ENCODE data around the gene HAGHL. TPM values are rescaled to one million over a fixed set of nuclear protein-coding genes. Genes with fewer than 3 reads are reported as not detected.

HAGHL gene
- total and polyA plus RNA-seq, 2 donors (not counting 3 experiments of a cell fraction or from before 2014, with no cell fraction given) = 6.3 to 6.8 TPM

DNA sequence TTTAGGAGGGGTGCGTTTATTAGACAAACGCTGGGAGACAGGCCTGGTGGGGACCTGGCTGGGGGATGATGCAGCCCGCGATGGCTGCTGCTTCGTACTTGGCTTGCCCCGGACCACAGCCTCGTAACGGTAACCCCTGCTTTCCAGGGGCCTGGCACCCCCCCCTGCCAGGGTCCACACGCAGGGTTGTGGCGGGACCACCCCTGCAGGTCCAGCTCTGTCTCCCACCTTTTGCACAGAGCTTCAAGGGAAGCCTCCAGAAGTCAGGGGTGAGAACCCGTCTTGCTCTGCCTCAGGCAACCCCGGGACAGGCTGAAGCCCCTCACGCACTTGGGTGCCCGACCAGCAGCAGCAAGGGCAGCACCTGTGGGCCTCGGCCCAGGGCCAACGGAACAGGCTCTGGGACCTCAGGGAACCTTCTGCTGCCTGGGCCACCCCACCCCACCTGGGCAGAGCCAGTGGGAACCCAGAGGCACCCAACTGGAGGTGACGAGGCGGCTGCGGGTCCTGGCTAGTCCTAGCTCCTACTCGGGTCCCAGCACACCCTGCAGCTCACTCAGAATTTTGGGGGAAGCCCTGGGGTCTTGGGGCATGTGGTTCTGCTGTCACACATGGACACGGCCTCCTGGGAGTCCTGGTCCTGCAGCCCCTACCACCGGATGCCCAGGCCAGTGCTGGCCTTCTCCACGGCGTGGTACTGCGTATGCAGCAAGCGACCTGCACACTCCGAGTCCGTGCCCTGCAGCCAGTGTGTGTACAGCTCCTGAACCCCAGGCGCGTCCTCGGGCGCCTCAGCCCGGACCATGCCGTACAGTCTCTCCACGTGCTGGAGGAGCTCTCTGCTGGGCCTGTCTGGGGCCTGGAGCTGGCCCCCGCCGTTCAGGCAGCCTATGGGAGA lies 3.1 kb downstream of the HAGHL start:
- no peak overlapping the region for H2AFZ ChIP-seq (ENCODE audit: low read depth, low read length)
- H3K9me3 ChIP-seq (replicated peaks; ENCODE audit: control insufficient read depth, insufficient read depth, low read length) = no peaks in the 10 kb centered on the region
- dilution Hi-C loops (cut with MboI; ENCODE audit: extremely low pct_ligation_motif_present, low sequenced_read_pairs) (no loop called here), intact Hi-C loops (cut with micrococcal nuclease) (loop anchor here (2.0 kb wide), 1 partner anchor 15 kb away; the partner anchor contains the start of gene METRN)
- POLR2A ChIA-PET = no interaction called here
- H3K79me2 ChIP-seq (ENCODE audit: control insufficient read depth, insufficient read depth, low read length) = no peaks in the 10 kb centered on the region
- DNase-seq (ENCODE audit: low read depth, low spot score) (no peak), FAIRE-seq (no peak)
- no peak overlapping the region for H3K4me3 ChIP-seq (replicated peaks in 1 of 3; ENCODE audit: insufficient read depth in 1 of 3, low read depth in 1 of 3, low read length in 3 of 3)
- no peak overlapping the region for H3K27ac ChIP-seq (ENCODE audit: insufficient read depth, low read depth, low read length)
- no peaks in the 10 kb centered on the region for H3K27me3 ChIP-seq (ENCODE audit: control insufficient read depth in 2 of 2, insufficient read depth in 2 of 2, low read length in 2 of 2)
- H3K4me2 ChIP-seq (ENCODE audit: insufficient read depth, low read length) = no peak overlapping the region
- CTCF ChIA-PET = interaction anchor here (1.0 to 1.9 kb wide), 2 partner anchors 10 to 58 kb away, joined by 3 to 5 read pairs; partner anchors contain the start of genes ANTKMT, CHTF18 and RPUSD1
- H3K4me1 ChIP-seq (ENCODE audit: control insufficient read depth, extremely low read depth, insufficient read depth, low read length) = peaks cover 13% of the 10 kb centered on the region
- H4K20me1 ChIP-seq (replicated peaks; ENCODE audit: control insufficient read depth, extremely low read depth, insufficient read depth, low read length) = no peaks in the 10 kb centered on the region
- H3K9me1 ChIP-seq (replicated peaks; ENCODE audit: control insufficient read depth, extremely low read depth, insufficient read depth, low read length) = no peaks in the 10 kb centered on the region
- no TSS peak for BruUV-seq (replicated peaks)
- no peak overlapping the region for H3K9ac ChIP-seq (replicated peaks; ENCODE audit: extremely low read depth, insufficient read depth, low read length)
- TF ChIP-seq, protein P1, sequence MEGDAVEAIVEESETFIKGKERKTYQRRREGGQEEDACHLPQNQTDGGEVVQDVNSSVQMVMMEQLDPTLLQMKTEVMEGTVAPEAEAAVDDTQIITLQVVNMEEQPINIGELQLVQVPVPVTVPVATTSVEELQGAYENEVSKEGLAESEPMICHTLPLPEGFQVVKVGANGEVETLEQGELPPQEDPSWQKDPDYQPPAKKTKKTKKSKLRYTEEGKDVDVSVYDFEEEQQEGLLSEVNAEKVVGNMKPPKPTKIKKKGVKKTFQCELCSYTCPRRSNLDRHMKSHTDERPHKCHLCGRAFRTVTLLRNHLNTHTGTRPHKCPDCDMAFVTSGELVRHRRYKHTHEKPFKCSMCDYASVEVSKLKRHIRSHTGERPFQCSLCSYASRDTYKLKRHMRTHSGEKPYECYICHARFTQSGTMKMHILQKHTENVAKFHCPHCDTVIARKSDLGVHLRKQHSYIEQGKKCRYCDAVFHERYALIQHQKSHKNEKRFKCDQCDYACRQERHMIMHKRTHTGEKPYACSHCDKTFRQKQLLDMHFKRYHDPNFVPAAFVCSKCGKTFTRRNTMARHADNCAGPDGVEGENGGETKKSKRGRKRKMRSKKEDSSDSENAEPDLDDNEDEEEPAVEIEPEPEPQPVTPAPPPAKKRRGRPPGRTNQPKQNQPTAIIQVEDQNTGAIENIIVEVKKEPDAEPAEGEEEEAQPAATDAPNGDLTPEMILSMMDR (IDR thresholded peaks at IDR 0.05; ENCODE audit: extremely low read depth in 1 of 2, insufficient read depth in 1 of 2, low read depth in 1 of 2, low read length in 2 of 2) = no peak
- TF ChIP-seq FOS (IDR thresholded peaks at IDR 0.05; ENCODE audit: borderline replicate concordance, insufficient read depth, low read length) (no peak), GATA2 (IDR thresholded peaks at IDR 0.05; ENCODE audit: insufficient read depth, insufficient read length, low read depth, low read length) (no peak), POLR2A (IDR thresholded peaks at IDR 0.05; ENCODE audit: low read depth, low read length) (no peak)
- H3K36me3 ChIP-seq (ENCODE audit: control insufficient read depth in 2 of 2, extremely low read depth in 1 of 2, insufficient read depth in 2 of 2, low read length in 2 of 2) = peaks cover 4 to 19% of the 10 kb centered on the region in 2 experiments
